Measurements from ENCODE around the gene EIF2S3. TPM values are rescaled to one million over a fixed set of nuclear protein-coding genes. Genes with fewer than 3 reads are reported as not detected.

Gene EIF2S3
- total and polyA plus RNA-seq, 2 of the 13 experiments (the other 11 are each of a cell fraction or from before 2014, with no cell fraction given) = 61.0 to 183 TPM

DNA sequence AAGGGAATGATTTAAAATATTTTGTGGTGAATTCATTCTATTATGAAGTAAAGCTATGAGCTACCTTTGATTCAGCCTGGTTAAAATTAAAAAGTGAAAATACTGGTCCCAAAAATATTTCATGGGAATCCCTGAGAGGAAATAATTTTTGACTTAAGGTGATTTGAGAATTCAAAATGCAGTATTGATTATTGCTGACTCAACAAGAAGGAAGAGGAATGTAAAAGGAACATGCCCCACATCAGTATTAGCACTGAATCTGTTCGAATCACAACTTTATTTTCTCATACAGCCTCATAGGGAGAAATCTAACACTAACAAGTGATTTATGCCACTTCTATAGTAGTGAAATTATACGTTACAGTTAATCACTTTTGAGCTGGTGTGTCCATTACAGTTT lies 27.7 kb downstream of the EIF2S3 start:
- in situ Hi-C loops (cut with HindIII; ENCODE audit: extremely low pct_ligation_motif_present, low pct_unique_long_range_greater_than_20kb) (loop anchor here (5.0 kb wide), 1 partner anchor 160 kb away; no protein-coding TSS in a partner anchor), intact Hi-C loops (cut with micrococcal nuclease; ENCODE audit: unreplicated experiment) (loop anchor here (5.0 kb wide), 2 partner anchors 70 to 105 kb away; no protein-coding TSS in a partner anchor)
- peak; percentile 90 to 96 for TF ChIP-seq MAFK (conservative IDR thresholded peaks at IDR 0.05 in 1 of 2, IDR thresholded peaks at IDR 0.05 in 1 of 2; ENCODE audit: low read length in 2 of 2)
- no peak for TF ChIP-seq ZBTB3 (CRISPR knock-in tag; IDR thresholded peaks at IDR 0.05; ENCODE audit: borderline replicate concordance, low read depth)
- peak; percentile 95 for TF ChIP-seq MAFF (IDR thresholded peaks at IDR 0.05; ENCODE audit: low read depth, low read length)
- TF ChIP-seq ZNF44 (CRISPR knock-in tag; IDR thresholded peaks at IDR 0.05) = no peak
- no peak for TF ChIP-seq STAT6 (CRISPR knock-in tag; IDR thresholded peaks at IDR 0.05; ENCODE audit: borderline replicate concordance)
- TF ChIP-seq, protein P1, sequence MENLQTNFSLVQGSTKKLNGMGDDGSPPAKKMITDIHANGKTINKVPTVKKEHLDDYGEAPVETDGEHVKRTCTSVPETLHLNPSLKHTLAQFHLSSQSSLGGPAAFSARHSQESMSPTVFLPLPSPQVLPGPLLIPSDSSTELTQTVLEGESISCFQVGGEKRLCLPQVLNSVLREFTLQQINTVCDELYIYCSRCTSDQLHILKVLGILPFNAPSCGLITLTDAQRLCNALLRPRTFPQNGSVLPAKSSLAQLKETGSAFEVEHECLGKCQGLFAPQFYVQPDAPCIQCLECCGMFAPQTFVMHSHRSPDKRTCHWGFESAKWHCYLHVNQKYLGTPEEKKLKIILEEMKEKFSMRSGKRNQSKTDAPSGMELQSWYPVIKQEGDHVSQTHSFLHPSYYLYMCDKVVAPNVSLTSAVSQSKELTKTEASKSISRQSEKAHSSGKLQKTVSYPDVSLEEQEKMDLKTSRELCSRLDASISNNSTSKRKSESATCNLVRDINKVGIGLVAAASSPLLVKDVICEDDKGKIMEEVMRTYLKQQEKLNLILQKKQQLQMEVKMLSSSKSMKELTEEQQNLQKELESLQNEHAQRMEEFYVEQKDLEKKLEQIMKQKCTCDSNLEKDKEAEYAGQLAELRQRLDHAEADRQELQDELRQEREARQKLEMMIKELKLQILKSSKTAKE (CRISPR knock-in tag; IDR thresholded peaks at IDR 0.05; ENCODE audit: borderline replicate concordance) = no peak
- TF ChIP-seq ZNF296 (CRISPR knock-in tag; conservative IDR thresholded peaks at IDR 0.05) = no peak
- TF ChIP-seq, protein P2, sequence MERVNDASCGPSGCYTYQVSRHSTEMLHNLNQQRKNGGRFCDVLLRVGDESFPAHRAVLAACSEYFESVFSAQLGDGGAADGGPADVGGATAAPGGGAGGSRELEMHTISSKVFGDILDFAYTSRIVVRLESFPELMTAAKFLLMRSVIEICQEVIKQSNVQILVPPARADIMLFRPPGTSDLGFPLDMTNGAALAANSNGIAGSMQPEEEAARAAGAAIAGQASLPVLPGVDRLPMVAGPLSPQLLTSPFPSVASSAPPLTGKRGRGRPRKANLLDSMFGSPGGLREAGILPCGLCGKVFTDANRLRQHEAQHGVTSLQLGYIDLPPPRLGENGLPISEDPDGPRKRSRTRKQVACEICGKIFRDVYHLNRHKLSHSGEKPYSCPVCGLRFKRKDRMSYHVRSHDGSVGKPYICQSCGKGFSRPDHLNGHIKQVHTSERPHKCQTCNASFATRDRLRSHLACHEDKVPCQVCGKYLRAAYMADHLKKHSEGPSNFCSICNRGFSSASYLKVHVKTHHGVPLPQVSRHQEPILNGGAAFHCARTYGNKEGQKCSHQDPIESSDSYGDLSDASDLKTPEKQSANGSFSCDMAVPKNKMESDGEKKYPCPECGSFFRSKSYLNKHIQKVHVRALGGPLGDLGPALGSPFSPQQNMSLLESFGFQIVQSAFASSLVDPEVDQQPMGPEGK (CRISPR knock-in tag; IDR thresholded peaks at IDR 0.05) = no peak
- no peak for TF ChIP-seq ZNF460 (CRISPR knock-in tag; IDR thresholded peaks at IDR 0.05; ENCODE audit: borderline replicate concordance)
- no peaks in the 10 kb centered on the region for H3K27me3 ChIP-seq (ENCODE audit: control insufficient read depth in 1 of 2, insufficient read depth in 2 of 2, low read length in 2 of 2)
- DNase-seq (ENCODE audit: low spot score) (no peak), FAIRE-seq (no peak), ATAC-seq (no peak)
- BruUV-seq (replicated peaks) = no TSS peak
- H3K27ac ChIP-seq (ENCODE audit: extremely low read length, insufficient read depth, low read length) = no peak overlapping the region
- no peaks in the 10 kb centered on the region for H3K36me3 ChIP-seq (replicated peaks in 1 of 2; ENCODE audit: control insufficient read depth in 1 of 2, insufficient read depth in 2 of 2, low read length in 2 of 2)
- no peak overlapping the region for H3K9ac ChIP-seq (ENCODE audit: insufficient read depth, low read depth, low read length)
- 77% methylated on average over 2 of the region's 2 CpGs for WGBS (ENCODE audit: low lambda C conversion rate)
- no peaks in the 10 kb centered on the region for H3K9me3 ChIP-seq (ENCODE audit: low read length)
- ChIA-PET CTCF (ENCODE audit: low intra/inter-chr PET ratio, low total read pairs) (interaction anchor here (1.6 kb wide), 1 partner anchor 160 kb away, joined by 10 read pairs; no protein-coding TSS in a partner anchor), POLR2A (no interaction called here)
- no peak overlapping the region for H3K4me2 ChIP-seq (ENCODE audit: low read depth, low read length)
- no peak overlapping the region for H3K4me3 ChIP-seq (replicated peaks in 1 of 3; ENCODE audit: insufficient read depth in 1 of 3, low read depth in 2 of 3, low read length in 3 of 3)
- no peaks in the 10 kb centered on the region for H3K79me2 ChIP-seq (ENCODE audit: insufficient read depth, low read length)
- no peaks in the 10 kb centered on the region for H3K4me1 ChIP-seq (ENCODE audit: insufficient read depth, low read length)
- no peak overlapping the region for H2AFZ ChIP-seq (ENCODE audit: low read length)
- no peaks in the 10 kb centered on the region for H4K20me1 ChIP-seq (ENCODE audit: insufficient read depth, low read length)
